NOMO-1 treated with DMSO at 0.1 percent for 48 hours (cell line): ENCODE data around the gene STK4.
"Not testable (repeated sequence)": the region's sequence is repeated elsewhere in the genome, so short reads cannot be mapped to it uniquely, and the experiment has no call there.

Source experiments
- DNase-seq: peaks from one replicate; lab custom pipeline; 2025; ENCODE audit not compliant: unreplicated experiment; lab: John Stamatoyannopoulos, UW

Gene STK4

GRCh38 chr20:45052698-45053429 is 86.6 kb downstream of the STK4 start:
- DNase-seq = peak; percentile 70

DNA sequence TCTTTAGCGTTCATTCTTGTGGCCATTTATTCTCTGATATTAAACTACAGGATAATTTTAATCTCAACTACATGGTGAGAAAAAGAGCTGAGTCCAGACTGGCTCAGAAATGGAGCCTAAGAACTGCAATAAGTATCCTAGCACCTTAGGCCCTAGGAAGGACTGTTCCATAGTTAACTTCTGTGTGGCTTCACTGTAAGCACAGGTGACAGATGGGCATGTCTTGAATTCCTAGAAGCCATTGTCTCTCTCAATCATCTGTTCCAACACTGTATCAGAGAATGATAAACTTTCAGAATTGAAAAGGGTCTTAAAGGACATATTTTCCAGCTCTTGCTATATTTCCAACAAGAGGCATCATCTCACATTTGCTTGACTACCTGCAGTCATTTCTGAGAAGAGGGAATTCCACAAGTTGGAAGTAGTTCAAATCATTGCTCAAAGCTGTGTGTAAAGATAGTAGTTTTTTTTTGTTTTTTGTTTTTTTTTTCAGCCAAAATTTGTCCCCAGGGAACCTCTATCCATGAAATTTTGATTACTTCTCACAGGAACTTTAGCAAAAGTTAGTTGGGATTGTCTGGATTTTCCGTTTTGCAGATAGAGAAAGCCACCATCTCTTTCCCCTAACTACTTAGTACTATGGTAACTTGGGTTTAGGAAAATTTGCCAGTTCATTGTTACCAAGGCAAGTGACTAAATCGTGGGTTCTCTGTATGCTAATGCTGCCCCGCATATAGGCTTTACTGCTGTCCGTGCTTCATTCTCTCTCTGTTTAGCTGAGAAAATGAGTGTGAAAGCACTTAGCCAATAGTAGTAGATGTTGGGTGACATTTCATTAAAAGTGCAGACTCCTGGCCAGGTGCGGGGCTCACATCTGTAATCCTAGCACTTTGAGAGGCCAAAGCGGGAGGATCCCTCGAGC is 87.4 kb downstream of the STK4 start:
- no peak for DNase-seq

GRCh38 chr20:45055056-45055455 is 88.7 kb downstream of the STK4 start:
- DNase-seq = no peak

- DNase-seq = no peak
Measured at GRCh38 chr20:45056473-45057173, 90.3 kb downstream of the STK4 start.

DNA sequence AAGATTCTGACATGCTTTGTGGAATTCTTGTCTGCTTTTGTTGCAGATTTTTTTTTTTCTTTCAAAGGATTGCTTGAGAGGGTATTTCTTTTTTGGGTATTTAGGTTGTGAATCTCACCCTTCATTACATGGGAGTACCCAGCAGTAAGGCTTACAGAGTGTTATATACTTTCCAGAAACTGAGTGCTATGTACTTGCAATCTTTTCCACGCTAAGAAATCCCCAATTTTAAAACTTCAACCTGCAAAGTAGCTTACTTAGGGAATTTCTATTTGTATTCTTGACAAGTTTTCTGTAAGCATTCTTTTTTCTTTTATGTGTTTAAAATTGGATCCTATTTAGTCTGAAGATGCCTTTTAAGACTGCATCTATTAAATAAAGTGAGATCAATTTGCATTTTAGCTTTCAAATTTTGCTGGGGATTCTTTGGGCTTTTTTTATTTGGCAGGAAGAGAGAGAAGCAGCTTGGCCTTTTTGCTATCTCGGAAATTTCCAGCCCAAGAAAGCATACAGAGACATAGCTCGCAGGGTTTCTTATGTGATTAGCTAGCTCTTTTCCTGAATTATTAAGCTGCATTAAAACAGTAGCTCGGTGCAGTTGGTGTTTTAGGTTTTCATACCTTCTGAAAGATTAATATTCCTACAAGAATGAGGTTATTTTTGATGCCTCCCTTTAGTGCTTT is 92.0 kb downstream of the STK4 start:
- DNase-seq = no peak

GRCh38 chr20:45059022-45059728 is 92.9 kb downstream of the STK4 start:
- no peak for DNase-seq

- no peak for DNase-seq
Measured at GRCh38 chr20:45060294-45060693, 94.0 kb downstream of the STK4 start.

DNA sequence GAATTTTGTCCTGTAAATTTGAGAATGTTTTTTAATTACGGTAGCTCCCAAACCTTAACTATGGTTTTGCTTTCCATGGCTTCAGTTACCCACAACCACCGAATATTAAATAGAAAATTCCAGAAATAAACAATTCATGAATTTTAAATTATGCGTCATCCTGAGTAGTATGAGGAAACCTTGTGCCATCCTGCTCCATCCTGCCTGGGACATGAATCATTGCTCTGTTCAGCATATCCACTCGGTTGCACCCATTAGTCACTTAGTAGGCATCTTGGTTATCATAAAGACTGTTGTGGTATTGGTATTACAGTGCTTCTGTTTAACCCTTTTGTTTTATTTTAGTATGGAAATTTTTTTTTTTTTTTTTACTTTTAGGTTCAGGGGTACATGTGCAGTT is 94.9 kb downstream of the STK4 start:
- DNase-seq = no peak

GRCh38 chr20:45063107-45063506 is 96.8 kb downstream of the STK4 start:
- not testable (repeated sequence) for DNase-seq

DNA sequence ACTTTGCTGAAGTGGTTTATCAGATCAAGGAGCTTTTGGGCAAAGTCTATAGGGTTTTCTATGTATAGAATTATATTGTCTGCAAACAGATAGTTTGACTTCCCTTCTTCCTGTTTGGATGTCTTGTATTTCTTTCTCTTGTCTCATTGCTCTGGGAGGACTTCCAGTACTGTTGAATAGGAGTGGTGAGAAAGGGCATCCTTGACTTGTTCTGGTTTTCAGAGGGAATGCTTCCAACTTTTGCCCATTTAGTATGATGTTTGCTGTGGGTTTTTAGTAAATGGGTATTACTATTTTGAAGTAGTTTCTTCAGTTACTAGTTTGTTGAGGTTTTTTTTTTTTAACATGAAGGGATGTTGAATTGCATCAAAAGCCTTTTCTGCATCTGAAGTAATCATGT is 98.5 kb downstream of the STK4 start:
- DNase-seq = no peak

DNA sequence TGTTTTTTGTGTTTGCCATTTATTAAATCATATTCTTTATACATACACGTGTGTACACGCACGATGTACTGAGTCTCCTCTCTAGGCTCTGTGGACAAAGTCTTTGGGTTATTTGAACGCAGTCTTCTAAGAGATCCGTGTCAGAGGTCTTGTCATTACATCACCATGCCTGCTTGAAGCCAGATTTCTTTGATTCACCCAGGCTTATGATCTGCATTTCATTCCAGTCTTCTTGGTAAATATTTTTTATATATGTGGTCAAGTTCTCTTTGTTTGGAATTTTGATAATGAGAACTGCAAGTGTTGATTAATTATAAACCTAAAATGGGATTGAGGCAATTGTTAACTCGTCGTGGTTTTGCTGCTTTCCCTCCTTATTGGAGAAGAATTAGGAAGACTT is 100.1 kb downstream of the STK4 start:
- DNase-seq = no peak

GRCh38 chr20:45067087-45067486 is 100.8 kb downstream of the STK4 start:
- no peak for DNase-seq

- no peak for DNase-seq
Measured at GRCh38 chr20:45067558-45067957, 101.2 kb downstream of the STK4 start.

- DNase-seq = no peak
Measured at GRCh38 chr20:45069261-45069660, 102.9 kb downstream of the STK4 start.

DNA sequence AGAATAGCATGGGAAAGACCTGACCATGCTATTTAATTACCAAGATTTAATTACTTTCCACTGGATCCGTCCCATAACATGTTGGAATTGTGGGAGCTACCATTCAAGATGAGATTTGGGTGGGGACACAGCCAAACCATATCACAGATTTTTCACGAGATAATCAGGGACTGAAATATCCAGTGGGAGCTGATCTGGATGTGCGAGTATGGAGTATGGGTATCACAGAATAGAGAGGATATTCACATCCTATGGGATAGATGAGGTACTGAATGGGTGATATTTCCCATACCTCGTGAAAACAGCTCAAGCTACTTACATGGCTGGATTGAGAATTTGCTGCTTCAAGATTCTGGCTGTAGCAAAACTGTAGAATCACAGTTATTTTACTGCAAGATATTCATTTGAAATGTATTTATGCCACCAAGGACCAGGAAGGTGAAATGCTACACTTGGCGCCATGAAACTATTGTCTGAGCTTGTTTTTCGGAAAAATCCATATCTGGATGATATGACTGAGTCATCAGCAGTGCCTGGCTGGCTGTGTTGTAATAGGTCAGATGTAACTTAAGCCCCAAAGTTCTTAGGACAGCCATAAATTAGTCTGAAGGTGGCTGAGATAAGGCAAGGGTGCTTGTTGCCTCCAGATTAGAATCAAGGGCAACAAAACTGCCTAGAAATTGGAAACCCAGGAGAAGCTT is 104.8 kb downstream of the STK4 start:
- no peak for DNase-seq

- no peak for DNase-seq
Measured at GRCh38 chr20:45072066-45072465, 105.8 kb downstream of the STK4 start.

- no peak for DNase-seq
Measured at GRCh38 chr20:45073221-45073620, 106.9 kb downstream of the STK4 start.

DNA sequence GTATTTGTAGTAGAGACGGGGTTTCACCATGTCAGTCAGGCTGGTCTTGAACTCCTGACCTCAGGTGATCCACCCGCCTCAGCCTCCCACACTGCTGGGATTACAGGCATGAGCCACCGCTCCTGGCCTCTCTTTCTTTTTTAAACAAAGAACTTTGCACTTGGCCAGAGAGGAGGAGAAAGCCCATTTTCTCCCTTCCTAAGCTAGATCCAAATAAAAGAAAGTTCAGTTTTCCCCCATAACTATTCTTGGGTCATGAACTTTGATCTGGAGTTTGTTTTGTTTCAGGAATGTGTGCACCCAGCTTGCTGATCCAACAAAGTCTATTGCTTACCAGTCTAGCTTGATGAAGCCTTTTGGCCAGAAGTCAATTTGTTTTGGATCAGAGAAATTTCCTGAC is 111.2 kb downstream of the STK4 start:
- DNase-seq = no peak

DNA sequence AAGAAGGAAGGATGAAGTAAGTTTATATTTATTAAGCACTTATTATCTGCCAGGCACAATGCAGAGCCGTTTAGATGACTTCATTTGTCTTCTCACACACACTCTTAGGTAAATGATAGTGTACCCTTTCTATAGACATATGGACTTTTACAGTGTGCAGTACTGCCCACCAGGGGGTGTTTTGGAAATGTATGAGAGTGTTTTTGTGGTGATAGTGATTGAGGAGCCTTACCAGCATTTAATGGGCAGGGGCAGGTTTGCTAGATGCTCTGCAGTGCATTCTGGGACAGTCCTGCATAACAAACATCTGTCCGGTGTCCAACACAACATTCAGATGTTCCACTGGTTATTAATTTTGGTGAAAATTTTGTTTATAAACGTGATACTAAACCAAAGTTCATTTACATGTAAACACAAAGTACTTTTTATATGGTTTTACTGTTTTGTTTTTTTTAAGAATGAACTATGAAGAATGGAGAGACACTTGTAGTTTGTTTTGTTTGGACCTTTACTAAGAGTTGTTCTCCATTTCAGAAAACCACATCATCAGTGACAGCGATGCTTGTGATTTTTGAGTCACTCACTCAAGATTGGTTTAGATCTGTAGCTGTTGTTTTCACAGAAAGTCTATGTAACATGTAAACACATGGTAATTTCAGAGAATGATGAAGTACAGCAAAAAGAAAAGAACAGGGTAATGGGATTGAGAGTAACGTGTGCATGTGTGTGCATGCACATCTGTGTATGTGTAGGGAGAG is 114.7 kb downstream of the STK4 start:
- no peak for DNase-seq
